ENCODE measurements around the gene ATP5ME.
"Not testable (repeated sequence)": the region's sequence is repeated elsewhere in the genome, so short reads cannot be mapped to it uniquely, and the experiment has no call there.

Gene ATP5ME

DNA sequence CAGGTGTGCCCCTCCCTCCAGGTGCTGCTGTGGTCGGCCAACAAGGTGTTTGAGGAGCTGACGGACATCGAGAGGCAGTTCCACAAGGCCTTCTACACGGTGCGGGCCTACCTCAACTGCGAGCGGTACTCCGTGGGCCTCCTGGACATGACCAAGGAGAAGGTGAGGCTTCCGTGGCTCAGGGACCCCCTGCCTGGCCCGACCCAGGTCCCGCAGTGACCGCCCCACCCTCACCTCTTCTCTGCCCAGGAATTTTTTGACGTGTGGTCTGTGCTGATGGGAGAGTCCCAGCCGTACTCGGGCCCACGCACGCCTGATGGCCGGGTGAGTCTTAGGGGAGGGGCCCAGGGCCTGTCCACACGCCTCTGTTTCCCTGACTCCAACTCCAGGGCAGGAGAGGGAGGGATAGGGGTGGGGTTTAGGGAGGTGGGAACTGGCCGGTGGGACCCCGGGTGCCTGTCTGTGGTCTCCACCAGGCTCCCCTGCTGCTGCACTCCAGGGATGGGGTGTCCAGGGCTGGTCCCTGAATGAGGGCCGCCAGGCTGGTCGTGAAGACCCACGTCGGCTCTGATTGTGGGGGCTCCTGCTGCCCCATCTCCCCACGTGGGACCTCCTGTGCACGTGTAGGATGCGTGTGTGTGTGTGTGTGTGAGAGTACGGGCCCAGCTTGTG lies 20.1 kb downstream of the ATP5ME start:
- DNase-seq: no peak

DNA sequence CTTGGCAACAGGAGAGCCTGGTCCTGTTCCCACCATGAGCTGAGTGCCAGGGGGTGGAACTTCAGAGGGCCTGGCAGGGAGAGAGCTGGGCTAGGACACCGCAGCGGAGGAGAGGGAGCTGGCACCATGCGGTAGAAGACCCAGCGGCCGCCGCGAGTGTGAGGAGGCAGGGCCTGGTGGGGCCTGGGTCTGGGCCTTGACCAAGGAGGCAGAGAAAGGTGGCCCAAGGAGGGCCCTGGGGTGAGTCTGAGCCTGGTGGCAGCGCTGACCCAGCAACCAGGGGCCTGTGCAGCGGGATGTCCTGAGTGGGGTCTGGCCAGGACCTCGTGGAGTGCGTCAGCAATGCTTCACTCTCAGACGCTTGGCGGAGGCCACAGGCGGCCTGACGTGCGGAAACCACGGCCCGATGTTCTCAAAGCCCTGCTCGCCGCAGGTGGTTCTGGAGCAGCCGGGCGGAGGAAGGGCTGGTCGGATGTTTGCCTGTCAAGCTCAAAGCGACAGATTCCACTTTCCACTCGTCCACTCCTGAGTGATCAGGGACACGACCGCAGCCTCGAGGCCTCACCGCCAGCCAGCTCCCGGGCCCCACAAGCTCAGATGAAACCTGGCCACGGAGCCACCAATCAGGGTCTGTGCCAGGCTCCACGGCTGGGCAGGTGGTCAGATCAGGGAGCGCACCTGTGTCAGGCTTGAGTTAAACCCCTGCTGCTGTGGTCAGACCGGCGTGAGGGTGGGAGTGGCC lies 20.8 kb downstream of the ATP5ME start:
- no peak for DNase-seq

GRCh38 chr4:651884-652642 lies 22.0 kb downstream of the ATP5ME start:
- no peak for DNase-seq

DNA sequence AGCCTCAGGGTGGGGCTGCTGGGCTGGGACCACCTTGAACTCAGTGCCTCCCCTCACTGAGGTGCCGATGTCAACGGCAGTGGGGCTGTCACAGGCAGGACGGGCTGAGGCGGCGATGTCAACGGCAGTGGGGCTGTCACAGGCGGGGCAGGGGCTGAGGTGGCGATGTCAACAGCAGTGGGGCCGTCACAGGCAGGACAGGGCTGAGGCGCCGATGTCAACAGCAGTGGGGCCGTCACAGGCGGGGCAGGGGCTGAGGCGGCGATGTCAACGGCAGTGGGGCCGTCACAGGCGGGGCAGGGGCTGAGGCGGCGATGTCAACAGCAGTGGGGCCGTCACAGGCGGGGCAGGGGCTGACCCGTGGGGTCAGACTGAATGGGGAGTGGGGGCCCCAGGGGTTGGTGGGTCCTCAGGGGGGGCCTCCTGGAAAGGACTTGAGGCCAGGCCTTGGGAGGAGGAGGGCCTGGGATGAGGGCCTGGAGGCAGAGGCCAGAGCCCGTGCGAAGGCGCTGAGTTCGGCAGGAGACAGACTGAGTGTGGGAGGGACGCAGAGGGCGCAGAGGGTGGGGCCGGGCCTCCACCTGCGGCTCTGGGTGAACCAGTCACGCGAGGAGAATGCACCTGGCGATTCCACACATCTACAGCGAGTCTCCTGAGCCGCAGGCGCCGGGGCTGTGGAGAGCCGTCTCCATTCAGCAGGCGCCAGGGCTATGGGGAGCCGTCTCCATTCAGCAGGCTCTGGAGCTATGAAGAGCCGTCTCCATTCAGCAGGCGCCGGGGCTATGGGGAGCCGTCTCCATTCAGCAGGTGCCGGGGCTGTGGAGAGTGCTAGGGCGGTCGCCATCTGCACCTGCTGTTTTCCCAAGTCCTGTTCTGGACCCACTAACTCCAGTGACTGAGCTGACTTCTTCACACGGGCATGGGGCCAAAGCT lies 22.9 kb downstream of the ATP5ME start:
- DNase-seq: no peak

- DNase-seq: no peak
These were observed 23.6 kb downstream of the ATP5ME start for GRCh38 chr4:650461-650860.

DNA sequence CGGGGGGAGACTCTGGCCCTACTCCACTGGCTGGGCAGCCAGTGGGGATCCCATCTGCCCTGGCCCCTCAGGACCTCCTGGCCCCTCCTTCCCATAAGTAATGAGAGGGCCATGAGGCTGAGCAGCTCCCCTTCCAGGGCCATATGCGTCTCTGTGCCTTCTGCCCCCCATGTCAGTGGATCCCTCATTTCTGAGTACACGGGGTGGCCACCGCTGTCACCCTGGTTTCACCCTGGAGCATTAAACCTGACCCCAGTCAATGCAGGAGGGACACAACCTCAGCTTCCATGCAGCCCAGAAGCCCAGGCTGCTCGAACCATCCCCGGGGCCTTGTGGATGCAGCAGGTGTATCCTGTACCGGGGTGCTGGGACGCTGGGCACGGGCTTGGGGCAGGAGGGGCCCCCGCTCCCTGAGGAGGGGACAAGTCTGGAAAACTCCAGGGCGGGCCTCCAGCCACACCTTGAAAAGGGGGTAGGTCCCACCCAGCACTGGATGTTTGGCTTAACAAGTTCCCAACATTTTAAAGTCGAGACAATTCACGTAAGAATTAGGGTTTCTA lies 24.2 kb downstream of the ATP5ME start:
- no peak for DNase-seq

- no peak for DNase-seq
These were observed 24.8 kb downstream of the ATP5ME start for GRCh38 chr4:649293-649625.

GRCh38 chr4:648579-649292 lies 25.3 kb downstream of the ATP5ME start:
- DNase-seq: no peak

DNA sequence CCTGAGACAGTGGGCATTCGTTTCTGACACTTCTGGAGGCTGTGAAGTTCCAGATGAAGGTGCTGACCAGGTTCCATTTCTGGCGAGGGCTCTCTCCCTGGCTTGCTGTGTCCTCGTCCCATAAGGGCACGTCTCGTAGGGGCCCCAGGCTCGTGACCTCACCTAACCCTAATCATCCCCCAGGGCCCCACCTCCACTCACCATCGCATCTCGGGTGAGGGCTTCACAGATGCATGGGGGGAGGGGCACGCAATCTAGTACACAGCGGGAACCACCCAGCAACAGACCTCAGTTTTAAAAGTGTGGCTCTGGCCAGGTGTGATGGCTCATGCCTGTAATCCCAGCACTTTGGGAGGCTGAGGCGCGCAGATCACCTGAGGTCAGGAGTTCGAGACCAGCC lies 26.6 kb downstream of the ATP5ME start:
- no peak for DNase-seq

DNA sequence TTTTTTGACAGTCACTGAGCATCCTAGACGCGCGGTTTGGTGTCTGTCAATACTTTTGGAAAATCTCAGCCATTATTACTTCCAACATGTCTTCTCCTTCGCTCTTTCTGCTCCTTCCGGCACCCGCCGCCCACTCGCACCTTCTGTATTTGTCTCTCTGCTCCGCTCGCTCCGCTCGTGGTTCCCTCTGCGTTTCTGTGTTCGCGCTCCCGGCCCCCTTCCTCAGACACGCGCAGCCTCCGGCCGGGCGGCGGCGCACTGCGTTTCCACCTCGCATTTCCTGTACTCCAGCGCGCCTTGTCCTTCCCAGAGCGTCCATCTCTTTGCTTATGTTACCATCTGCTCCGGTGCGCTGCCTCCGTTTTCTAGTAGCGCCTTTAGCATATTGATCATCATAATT lies 27.6 kb downstream of the ATP5ME start:
- DNase-seq: no peak

GRCh38 chr4:642366-642765 lies 31.7 kb downstream of the ATP5ME start:
- DNase-seq: not testable (repeated sequence)

DNA sequence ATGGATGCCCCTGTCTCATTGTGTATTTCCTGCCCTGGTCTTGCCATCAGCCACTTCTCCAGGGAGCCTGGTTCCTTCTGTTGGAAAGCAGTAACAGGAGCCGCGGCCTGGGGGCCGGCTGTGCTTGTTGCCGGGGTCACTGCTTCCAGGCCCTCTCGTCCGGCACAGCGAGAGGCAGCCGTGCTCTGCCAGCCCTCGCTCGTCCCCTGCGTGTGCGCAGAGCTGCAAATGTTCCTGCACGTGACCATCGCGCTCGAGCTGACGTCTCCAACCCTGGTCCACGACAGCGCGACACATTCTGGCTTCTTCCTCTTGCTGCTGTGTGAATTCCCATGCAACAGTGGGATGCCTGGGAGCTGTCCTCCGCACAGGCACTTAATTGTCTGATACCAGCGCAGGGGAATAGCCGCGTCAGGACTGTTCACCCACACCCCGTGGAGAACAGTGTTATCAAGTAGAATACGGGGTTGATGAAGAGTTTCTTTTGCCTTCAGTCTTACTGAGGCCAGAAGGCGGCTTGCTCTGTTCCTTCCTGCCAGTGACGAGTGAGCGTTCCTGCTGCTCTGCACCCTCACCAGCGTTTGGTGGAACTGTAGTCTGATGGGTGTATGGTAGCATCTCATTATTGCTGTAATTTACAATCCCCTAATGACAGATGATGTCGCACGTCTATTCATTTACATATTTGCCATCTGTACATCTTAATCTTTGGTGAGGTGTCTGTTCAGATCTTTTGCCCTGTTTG lies 36.4 kb downstream of the ATP5ME start:
- DNase-seq: no peak

DNA sequence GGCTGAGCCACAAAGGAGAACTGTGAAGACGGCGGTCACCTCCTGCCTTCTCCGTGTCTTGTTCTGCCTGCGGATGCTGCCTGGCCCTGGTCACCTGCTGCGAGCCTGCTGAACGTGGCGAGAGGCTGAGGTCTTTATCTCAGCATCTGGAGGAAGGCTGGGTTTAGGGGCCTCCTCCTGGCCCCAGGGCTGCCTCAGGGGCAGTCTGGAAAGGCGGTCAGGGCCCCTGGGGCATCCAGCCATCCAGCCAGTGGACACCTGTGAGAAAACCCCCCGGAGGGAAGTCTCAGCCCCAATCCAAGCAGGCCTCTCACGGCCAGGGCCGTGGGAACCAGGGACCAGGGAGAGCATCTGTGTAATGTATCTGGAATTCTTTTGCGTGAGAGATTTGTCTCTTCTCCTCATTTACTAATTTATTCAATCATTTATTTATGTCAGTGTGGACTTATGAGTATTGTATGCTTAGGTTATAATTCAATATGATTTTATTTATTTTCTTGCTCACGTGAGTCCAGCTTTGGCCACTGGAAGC lies 37.4 kb downstream of the ATP5ME start:
- DNase-seq: no peak

GRCh38 chr4:635851-636627 lies 38.0 kb downstream of the ATP5ME start:
- no peak for DNase-seq

DNA sequence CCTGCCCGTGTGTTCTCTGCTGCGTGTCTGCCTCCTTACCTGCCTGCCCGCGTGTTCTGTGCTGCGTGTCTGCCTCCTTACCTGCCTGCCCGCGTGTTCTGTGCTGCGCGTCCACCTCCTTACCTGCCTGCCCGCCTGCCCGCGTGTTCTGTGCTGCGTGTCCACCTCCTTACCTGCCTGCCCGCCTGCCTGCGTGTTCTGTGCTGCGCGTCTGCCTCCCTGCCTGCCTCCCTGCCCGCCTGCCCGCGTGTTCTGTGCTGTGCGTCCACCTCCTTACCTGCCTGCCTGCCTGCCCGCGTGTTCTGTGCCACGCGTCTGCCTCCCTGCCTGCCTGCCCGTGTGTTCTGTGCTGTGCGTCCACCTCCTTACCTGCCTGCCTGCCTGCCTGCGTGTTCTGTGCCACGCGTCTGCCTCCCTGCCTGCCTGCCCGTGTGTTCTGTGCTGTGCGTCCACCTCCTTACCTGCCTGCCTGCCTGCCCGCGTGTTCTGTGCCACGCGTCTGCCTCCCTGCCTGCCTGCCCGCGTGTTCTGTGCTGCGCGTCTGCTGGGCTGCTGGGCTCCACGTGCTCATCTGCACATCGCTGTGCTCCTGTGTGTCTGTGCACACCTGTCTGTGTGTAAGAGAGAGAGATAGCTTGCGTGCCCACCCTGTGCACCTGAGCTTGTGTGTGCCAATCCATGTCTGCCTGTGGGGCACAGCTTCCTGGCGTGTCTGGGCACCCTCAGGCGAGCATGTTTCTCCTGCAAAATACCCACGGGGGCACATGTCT lies 38.8 kb downstream of the ATP5ME start:
- not testable (repeated sequence) for DNase-seq

- DNase-seq: no peak
These were observed 39.5 kb downstream of the ATP5ME start for GRCh38 chr4:634599-634985.

GRCh38 chr4:633976-634598 lies 40.0 kb downstream of the ATP5ME start:
- no peak for DNase-seq

GRCh38 chr4:633406-633805 lies 40.7 kb downstream of the ATP5ME start:
- DNase-seq: no peak

DNA sequence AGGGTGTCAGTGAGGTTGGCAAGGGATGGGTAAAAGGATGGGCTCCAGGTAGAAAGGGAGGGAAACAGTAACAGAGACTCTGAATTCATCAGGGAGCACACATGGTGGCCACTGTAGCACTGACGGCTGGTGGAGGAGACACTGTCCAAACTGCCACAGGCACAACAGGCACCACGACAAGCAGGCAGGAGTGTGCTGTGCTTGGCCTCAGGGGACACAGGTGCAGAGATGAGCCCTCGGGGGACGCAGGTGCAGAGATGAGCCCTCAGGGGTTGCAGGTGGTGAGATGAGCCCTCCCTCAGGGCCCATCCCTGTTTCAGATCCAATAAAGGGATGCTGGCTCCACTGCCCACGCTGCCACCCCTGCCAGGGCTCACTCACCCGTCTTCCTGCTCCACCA lies 41.1 kb downstream of the ATP5ME start:
- DNase-seq: no peak
